ENCODE data around the gene SDHAF3. TPM values are rescaled to one million over a fixed set of nuclear protein-coding genes. Genes with fewer than 3 reads are reported as not detected.

SDHAF3 gene
- total and polyA plus RNA-seq, 2 donors (not counting 3 experiments of a cell fraction or from before 2014, with no cell fraction given): 1.7 to 5.2 TPM

DNA sequence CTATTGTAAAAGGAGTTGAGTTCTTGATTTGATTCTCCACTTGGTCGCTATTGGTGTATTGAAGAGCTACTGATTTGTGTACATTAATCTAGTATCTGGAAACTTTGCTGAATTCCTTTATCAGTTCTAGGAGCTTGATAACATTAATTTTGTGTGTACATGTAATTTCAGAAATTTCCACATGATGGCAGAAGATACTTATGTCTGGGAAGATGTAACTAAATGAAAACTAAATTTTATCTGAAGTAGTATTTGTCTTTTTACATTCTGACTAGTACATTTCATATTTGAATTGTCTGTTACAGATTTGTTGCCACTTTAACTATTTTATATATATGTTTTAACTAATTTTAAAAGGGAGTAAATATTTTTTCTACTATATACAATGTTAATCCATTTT lies 27.6 kb downstream of the SDHAF3 start:
- no peak overlapping the region for H2AFZ ChIP-seq (ENCODE audit: low read depth, low read length)
- TF ChIP-seq MYC (IDR thresholded peaks at IDR 0.05; ENCODE audit: low read depth, low read length) (no peak), EZH2 (IDR thresholded peaks at IDR 0.05; ENCODE audit: borderline replicate concordance, low read depth, low read length, severe bottlenecking) (no peak), POLR2AphosphoS5 (IDR thresholded peaks at IDR 0.05; ENCODE audit: insufficient read depth, low read depth, low read length) (no peak), JUN (IDR thresholded peaks at IDR 0.05; ENCODE audit: borderline replicate concordance, insufficient read depth, insufficient read length, low read depth) (no peak)
- TF ChIP-seq, protein P1, sequence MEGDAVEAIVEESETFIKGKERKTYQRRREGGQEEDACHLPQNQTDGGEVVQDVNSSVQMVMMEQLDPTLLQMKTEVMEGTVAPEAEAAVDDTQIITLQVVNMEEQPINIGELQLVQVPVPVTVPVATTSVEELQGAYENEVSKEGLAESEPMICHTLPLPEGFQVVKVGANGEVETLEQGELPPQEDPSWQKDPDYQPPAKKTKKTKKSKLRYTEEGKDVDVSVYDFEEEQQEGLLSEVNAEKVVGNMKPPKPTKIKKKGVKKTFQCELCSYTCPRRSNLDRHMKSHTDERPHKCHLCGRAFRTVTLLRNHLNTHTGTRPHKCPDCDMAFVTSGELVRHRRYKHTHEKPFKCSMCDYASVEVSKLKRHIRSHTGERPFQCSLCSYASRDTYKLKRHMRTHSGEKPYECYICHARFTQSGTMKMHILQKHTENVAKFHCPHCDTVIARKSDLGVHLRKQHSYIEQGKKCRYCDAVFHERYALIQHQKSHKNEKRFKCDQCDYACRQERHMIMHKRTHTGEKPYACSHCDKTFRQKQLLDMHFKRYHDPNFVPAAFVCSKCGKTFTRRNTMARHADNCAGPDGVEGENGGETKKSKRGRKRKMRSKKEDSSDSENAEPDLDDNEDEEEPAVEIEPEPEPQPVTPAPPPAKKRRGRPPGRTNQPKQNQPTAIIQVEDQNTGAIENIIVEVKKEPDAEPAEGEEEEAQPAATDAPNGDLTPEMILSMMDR (IDR thresholded peaks at IDR 0.05; ENCODE audit: extremely low read depth in 1 of 2, insufficient read depth in 1 of 2, low read depth in 1 of 2, low read length in 2 of 2): peak; percentile 14 to 16
- TF ChIP-seq, protein P2, sequence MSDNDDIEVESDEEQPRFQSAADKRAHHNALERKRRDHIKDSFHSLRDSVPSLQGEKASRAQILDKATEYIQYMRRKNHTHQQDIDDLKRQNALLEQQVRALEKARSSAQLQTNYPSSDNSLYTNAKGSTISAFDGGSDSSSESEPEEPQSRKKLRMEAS (IDR thresholded peaks at IDR 0.05; ENCODE audit: insufficient read depth, insufficient read length): no peak
- no peaks in the 10 kb centered on the region for H3K79me2 ChIP-seq (ENCODE audit: control insufficient read depth, insufficient read depth, low read length)
- H3K4me3 ChIP-seq (replicated peaks in 1 of 3; ENCODE audit: insufficient read depth in 1 of 3, low read depth in 1 of 3, low read length in 3 of 3): no peak overlapping the region
- ChIA-PET CTCF (interaction anchor here (0.6 to 1.9 kb wide), 34 partner anchors 8 to 1023 kb away, joined by 3 to 60 read pairs (median 5); partner anchors contain the start of gene SDHAF3), POLR2A (interaction anchor here (0.6 kb wide), 1 partner anchor 368 kb away, joined by 5 read pairs; no protein-coding TSS in a partner anchor)
- no peaks in the 10 kb centered on the region for H3K36me3 ChIP-seq (ENCODE audit: control insufficient read depth in 2 of 2, extremely low read depth in 1 of 2, insufficient read depth in 2 of 2, low read length in 2 of 2)
- peak; percentile 58 for DNase-seq (ENCODE audit: low read depth, low spot score)
- intact Hi-C loops (cut with micrococcal nuclease): loop anchor here (1.0 to 2.0 kb wide), 4 partner anchors 34 to 700 kb away; no protein-coding TSS in a partner anchor
- no peaks in the 10 kb centered on the region for H3K9me1 ChIP-seq (replicated peaks; ENCODE audit: control insufficient read depth, extremely low read depth, insufficient read depth, low read length)
- peak; percentile 63 for FAIRE-seq
- no peaks in the 10 kb centered on the region for H3K9me3 ChIP-seq (replicated peaks; ENCODE audit: control insufficient read depth, insufficient read depth, low read length)
- no peak overlapping the region for H3K9ac ChIP-seq (replicated peaks; ENCODE audit: extremely low read depth, insufficient read depth, low read length)
- H4K20me1 ChIP-seq (replicated peaks; ENCODE audit: control insufficient read depth, extremely low read depth, insufficient read depth, low read length): no peaks in the 10 kb centered on the region
- BruUV-seq (replicated peaks): no TSS peak
- H3K27ac ChIP-seq (ENCODE audit: insufficient read depth, low read depth, low read length): no peak overlapping the region
- dilution Hi-C loops (cut with MboI; ENCODE audit: extremely low pct_ligation_motif_present, low sequenced_read_pairs): no loop called here
- no peaks in the 10 kb centered on the region for H3K4me1 ChIP-seq (ENCODE audit: control insufficient read depth, extremely low read depth, insufficient read depth, low read length)
- no peaks in the 10 kb centered on the region for H3K27me3 ChIP-seq (ENCODE audit: control insufficient read depth in 2 of 2, insufficient read depth in 2 of 2, low read length in 2 of 2)
- no peak overlapping the region for H3K4me2 ChIP-seq (ENCODE audit: insufficient read depth, low read length)

Data from endothelial cell of umbilical vein (primary cell).